ENCODE data around the gene OTX2. TPM values are rescaled to one million over a fixed set of nuclear protein-coding genes. Genes with fewer than 3 reads are reported as not detected.

OTX2 gene
- total and polyA plus RNA-seq, 2 donors from 2014 or later: not detected

DNA sequence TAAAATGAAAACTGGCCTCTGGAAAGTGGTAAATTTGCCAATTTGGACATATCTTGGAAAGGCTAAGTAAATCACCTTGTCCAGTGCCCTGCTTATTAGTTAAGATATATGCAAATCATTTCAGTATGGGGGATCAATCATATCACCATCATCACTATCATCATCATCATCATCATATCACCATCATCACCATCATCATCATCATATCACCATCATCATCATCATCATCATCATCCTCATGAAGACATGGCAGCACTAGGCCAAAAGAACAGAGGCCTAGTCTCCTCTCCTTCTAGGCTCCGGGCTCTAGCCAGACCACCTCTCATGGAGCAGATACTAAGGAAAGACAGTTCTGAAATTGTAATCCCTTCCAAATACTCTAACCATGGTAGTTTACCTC, 20.3 kb downstream of the OTX2 start:
- TF ChIP-seq, protein P1, sequence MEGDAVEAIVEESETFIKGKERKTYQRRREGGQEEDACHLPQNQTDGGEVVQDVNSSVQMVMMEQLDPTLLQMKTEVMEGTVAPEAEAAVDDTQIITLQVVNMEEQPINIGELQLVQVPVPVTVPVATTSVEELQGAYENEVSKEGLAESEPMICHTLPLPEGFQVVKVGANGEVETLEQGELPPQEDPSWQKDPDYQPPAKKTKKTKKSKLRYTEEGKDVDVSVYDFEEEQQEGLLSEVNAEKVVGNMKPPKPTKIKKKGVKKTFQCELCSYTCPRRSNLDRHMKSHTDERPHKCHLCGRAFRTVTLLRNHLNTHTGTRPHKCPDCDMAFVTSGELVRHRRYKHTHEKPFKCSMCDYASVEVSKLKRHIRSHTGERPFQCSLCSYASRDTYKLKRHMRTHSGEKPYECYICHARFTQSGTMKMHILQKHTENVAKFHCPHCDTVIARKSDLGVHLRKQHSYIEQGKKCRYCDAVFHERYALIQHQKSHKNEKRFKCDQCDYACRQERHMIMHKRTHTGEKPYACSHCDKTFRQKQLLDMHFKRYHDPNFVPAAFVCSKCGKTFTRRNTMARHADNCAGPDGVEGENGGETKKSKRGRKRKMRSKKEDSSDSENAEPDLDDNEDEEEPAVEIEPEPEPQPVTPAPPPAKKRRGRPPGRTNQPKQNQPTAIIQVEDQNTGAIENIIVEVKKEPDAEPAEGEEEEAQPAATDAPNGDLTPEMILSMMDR (IDR thresholded peaks at IDR 0.05; ENCODE audit: borderline replicate concordance, extremely low read depth, insufficient read depth): no peak
- Histone ChIP-seq H3K36me3 (ENCODE audit: control insufficient read depth in 2 of 3, insufficient read depth in 3 of 3, low read length in 3 of 3) (no peaks in the 10 kb centered on the region), H3K9ac (ENCODE audit: low read length in 3 of 3) (no peak overlapping the region), H3K27me3 (ENCODE audit: control insufficient read depth, insufficient read depth, low read length) (peaks cover 11% of the 10 kb centered on the region), H3K4me1 (ENCODE audit: control insufficient read depth in 2 of 3, insufficient read depth in 2 of 3, low read depth in 1 of 3, low read length in 3 of 3) (peaks cover 0 to 2% (median 0%) of the 10 kb centered on the region in 3 donors), H3K4me3 (ENCODE audit: low read length in 3 of 3) (no peak overlapping the region), H3K27ac (ENCODE audit: low read depth in 2 of 2, low read length in 2 of 2) (no peak overlapping the region), H3K9me3 (ENCODE audit: control insufficient read depth in 2 of 3, insufficient read depth in 1 of 3, low read length in 3 of 3) (no peaks in the 10 kb centered on the region)
- intact Hi-C loops (cut with DNase I): no loop called here
- DNase-seq (no peak), FAIRE-seq (no peak)

DNA sequence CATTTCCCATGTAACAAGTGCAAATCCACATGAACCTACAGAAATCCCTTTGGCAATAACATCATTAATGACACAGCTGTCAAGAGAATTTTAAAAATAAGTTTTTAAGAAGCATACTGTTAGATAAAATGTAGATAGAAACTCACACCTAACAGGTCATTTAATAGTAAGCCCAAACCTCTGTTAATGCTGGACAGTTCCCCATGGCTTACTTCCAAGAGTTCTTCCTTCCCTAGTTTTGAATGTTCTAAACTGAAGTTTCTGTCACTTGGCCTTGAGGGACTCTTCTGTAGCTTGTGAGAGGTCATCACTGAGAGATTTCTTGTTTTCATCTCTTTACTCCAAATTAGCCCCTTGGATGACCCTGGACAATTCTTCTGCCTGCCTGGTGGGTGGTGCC, 22.7 kb downstream of the OTX2 start:
- no peaks in the 10 kb centered on the region for H3K4me1 ChIP-seq (ENCODE audit: control insufficient read depth in 2 of 3, insufficient read depth in 2 of 3, low read depth in 1 of 3, low read length in 3 of 3)
- H3K9ac ChIP-seq (ENCODE audit: low read length in 3 of 3): no peak overlapping the region
- H3K9me3 ChIP-seq (ENCODE audit: control insufficient read depth in 2 of 3, insufficient read depth in 1 of 3, low read length in 3 of 3): no peaks in the 10 kb centered on the region
- intact Hi-C loops (cut with DNase I): no loop called here
- H3K27me3 ChIP-seq (ENCODE audit: control insufficient read depth, insufficient read depth, low read length): peaks cover 2% of the 10 kb centered on the region
- FAIRE-seq (no peak), DNase-seq (no peak)
- TF ChIP-seq, protein P1 (IDR thresholded peaks at IDR 0.05; ENCODE audit: borderline replicate concordance, extremely low read depth, insufficient read depth): no peak
- H3K36me3 ChIP-seq (ENCODE audit: control insufficient read depth in 2 of 3, insufficient read depth in 3 of 3, low read length in 3 of 3): no peaks in the 10 kb centered on the region
- no peak overlapping the region for H3K27ac ChIP-seq (ENCODE audit: low read depth in 2 of 2, low read length in 2 of 2)
- no peak overlapping the region for H3K4me3 ChIP-seq (ENCODE audit: low read length in 3 of 3)

DNA sequence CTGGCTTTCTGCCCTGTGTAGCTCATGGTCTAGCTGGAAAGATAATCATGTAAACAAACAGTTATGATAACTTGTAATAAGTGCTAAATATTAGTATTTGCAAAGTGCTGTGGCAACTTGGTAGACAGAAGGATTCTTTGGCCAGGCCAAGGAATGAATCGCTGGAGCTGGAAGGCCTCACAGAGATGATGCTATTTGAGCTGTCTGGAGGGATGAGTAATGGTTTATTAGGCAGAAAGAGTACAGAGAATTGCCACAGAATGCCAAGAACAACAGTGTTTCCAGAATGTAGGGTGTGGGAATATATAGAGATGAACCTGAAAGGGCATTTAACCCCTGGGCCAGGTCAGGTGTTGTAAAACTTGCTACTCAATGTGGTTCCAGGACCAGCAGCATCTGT, 27.6 kb downstream of the OTX2 start:
- Histone ChIP-seq H3K9me3 (ENCODE audit: control insufficient read depth in 2 of 3, insufficient read depth in 1 of 3, low read length in 3 of 3) (no peaks in the 10 kb centered on the region), H3K27me3 (ENCODE audit: control insufficient read depth, insufficient read depth, low read length) (no peaks in the 10 kb centered on the region), H3K4me3 (ENCODE audit: low read length in 3 of 3) (no peak overlapping the region), H3K36me3 (ENCODE audit: control insufficient read depth in 2 of 3, insufficient read depth in 3 of 3, low read length in 3 of 3) (no peaks in the 10 kb centered on the region), H3K27ac (ENCODE audit: low read depth in 2 of 2, low read length in 2 of 2) (no peak overlapping the region), H3K4me1 (ENCODE audit: control insufficient read depth in 2 of 3, insufficient read depth in 2 of 3, low read depth in 1 of 3, low read length in 3 of 3) (no peaks in the 10 kb centered on the region), H3K9ac (ENCODE audit: low read length in 3 of 3) (no peak overlapping the region)
- DNase-seq: no peak
- TF ChIP-seq, protein P1 (IDR thresholded peaks at IDR 0.05; ENCODE audit: borderline replicate concordance, extremely low read depth, insufficient read depth): no peak
- FAIRE-seq: no peak
- intact Hi-C loops (cut with DNase I): no loop called here

DNA sequence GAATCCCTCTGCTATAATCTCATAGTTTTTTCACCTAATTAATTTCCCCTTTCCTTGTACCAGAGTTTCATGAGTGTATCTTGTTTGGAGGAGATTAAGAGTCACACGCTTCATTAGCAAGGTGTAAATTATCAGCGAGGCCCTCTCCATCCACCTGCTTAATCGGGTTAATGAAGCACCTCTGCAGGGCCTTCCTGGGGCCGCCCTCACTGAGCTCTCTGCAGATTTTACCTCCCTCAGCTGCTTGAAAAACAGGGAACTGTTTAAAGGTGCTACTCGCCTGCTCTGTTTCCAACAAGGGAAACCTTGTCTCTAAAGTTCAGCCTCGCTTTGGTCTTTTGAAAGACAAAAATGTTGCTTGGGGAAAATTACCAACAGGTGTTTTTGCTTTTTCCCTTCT, 35.8 kb downstream of the OTX2 start:
- no peak for FAIRE-seq
- intact Hi-C loops (cut with DNase I): no loop called here
- no peak overlapping the region for H3K27ac ChIP-seq (ENCODE audit: low read depth in 2 of 2, low read length in 2 of 2)
- H3K36me3 ChIP-seq (ENCODE audit: control insufficient read depth in 2 of 3, insufficient read depth in 3 of 3, low read length in 3 of 3): no peaks in the 10 kb centered on the region
- H3K4me3 ChIP-seq (ENCODE audit: low read length in 3 of 3): no peak overlapping the region
- TF ChIP-seq, protein P1 (IDR thresholded peaks at IDR 0.05; ENCODE audit: borderline replicate concordance, extremely low read depth, insufficient read depth): no peak
- no peaks in the 10 kb centered on the region for H3K4me1 ChIP-seq (ENCODE audit: control insufficient read depth in 2 of 3, insufficient read depth in 2 of 3, low read depth in 1 of 3, low read length in 3 of 3)
- H3K9ac ChIP-seq (ENCODE audit: low read length in 3 of 3): no peak overlapping the region
- peak in 2 of 5 donors; percentile 14 to 29 for DNase-seq
- no peaks in the 10 kb centered on the region for H3K9me3 ChIP-seq (ENCODE audit: control insufficient read depth in 2 of 3, insufficient read depth in 1 of 3, low read length in 3 of 3)
- H3K27me3 ChIP-seq (ENCODE audit: control insufficient read depth, insufficient read depth, low read length): no peaks in the 10 kb centered on the region

Data from kidney (tissue), 14 donors.